ENCODE measurements around the gene SARNP.

The SARNP gene

DNA sequence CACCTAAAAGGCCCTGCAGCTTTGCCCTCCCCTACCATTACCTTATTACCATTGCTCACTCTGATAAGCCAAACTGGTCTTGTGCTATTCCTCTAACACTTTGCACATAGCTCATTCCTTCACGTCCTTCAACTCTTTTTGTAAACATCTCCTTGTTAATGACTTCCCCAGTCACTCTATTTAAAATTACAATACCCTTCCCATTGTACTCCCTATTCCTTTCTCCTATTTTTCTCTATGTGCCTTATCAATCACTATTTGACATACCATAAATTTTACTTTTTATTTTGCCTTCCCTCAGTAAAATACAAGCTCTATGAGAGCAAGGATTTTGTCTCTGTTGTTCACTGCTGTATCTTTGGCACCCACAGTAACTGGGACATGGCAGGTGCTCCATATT is 5.4 kb downstream of the SARNP start:
- DNase-seq (ENCODE audit: insufficient read length, low spot score) (no peak), FAIRE-seq (no peak)
- no peak for TF ChIP-seq POLR2A (IDR thresholded peaks at IDR 0.05; ENCODE audit: low read depth, low read length)
- TF ChIP-seq POLR2AphosphoS5 (IDR thresholded peaks at IDR 0.05; ENCODE audit: low read depth, low read length), result no peak
- no peak for TF ChIP-seq TAF1 (IDR thresholded peaks at IDR 0.05; ENCODE audit: low read depth, low read length)
- TF ChIP-seq POU2F2 (IDR thresholded peaks at IDR 0.05; ENCODE audit: low read depth, low read length), result no peak
- TF ChIP-seq SPI1 (IDR thresholded peaks at IDR 0.05; ENCODE audit: low read depth, low read length), result no peak

DNA sequence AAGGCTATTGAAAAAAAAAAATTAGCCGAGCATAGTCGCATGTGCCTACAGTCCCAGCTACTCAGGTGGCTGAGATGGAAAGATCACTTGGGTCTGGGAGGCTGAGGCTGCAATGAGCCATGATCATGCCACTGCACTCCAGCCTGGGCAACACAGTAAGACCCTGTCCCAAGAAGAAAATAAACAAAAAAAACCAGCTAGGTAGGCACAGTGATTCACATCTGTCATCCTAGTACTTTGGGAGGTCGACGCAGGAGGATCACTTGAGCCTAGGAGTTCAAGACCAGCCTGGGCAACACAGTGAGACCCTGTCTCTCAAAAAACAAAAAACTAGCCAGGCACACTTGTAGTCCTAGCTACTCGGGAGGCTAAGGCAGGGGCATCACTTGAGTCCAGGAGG is 8.2 kb downstream of the SARNP start:
- no peak for DNase-seq (ENCODE audit: insufficient read length, low spot score)
- TF ChIP-seq PAX5 (IDR thresholded peaks at IDR 0.05; ENCODE audit: insufficient read depth, low read length, severe bottlenecking) (no peak), POLR2AphosphoS5 (IDR thresholded peaks at IDR 0.05; ENCODE audit: low read depth, low read length) (no peak), SPI1 (IDR thresholded peaks at IDR 0.05; ENCODE audit: low read depth, low read length) (no peak), POU2F2 (IDR thresholded peaks at IDR 0.05; ENCODE audit: low read depth, low read length) (no peak), POLR2A (IDR thresholded peaks at IDR 0.05; ENCODE audit: low read depth, low read length) (no peak), TAF1 (IDR thresholded peaks at IDR 0.05; ENCODE audit: low read depth, low read length) (no peak)
- no peak for FAIRE-seq

DNA sequence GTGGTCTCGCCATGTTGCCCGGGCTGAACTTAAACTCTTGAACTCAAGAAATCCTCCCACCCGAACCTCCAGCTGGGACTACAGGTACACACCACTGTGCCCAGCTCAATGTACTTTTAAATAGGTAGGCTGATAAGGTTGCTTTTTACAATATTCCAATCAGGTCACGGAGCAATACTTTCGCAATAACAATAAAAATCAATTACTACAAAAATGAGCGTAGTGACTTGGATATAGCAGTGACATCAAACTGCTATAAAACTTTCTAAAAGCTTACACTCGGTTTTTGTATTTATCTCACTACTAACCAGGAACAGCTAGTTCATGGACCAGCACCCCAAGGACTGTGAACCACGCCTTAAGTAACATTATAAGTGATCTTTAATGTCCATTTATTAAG is 10.5 kb downstream of the SARNP start:
- no peak for TF ChIP-seq POLR2A (IDR thresholded peaks at IDR 0.05; ENCODE audit: low read depth, low read length)
- no peak for TF ChIP-seq POLR2AphosphoS5 (IDR thresholded peaks at IDR 0.05; ENCODE audit: low read depth, low read length)
- TF ChIP-seq PAX5 (IDR thresholded peaks at IDR 0.05; ENCODE audit: insufficient read depth, low read length, severe bottlenecking), result no peak
- no peak for TF ChIP-seq SPI1 (IDR thresholded peaks at IDR 0.05; ENCODE audit: low read depth, low read length)
- no peak for TF ChIP-seq POU2F2 (IDR thresholded peaks at IDR 0.05; ENCODE audit: low read depth, low read length)
- no peak for TF ChIP-seq TAF1 (IDR thresholded peaks at IDR 0.05; ENCODE audit: low read depth, low read length)
- FAIRE-seq (no peak), DNase-seq (ENCODE audit: insufficient read length, low spot score) (no peak)

DNA sequence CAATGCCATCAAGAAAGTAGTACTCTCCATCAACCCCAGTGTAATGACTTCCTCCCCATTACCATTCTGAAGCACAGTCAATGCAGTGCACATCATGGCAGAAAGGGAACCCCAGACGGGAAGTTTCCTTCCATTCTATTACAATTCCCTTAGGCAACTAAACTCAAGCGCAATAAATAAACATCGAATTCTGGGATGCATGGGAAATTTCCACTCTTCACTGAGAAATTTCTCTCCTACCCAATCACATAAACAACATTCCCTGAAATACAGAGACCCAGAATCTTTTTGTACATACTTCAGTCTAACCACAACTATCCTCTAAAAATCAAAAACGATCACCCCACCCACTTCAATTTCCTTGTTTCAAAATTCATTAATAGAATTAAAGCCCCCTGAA is 20.0 kb downstream of the SARNP start:
- no peak for FAIRE-seq
- no peak for DNase-seq (ENCODE audit: insufficient read length, low spot score)
- TF ChIP-seq SPI1 (IDR thresholded peaks at IDR 0.05; ENCODE audit: low read depth, low read length) (no peak), POLR2A (IDR thresholded peaks at IDR 0.05; ENCODE audit: low read depth, low read length) (no peak), PAX5 (IDR thresholded peaks at IDR 0.05; ENCODE audit: insufficient read depth, low read length, severe bottlenecking) (no peak), TAF1 (IDR thresholded peaks at IDR 0.05; ENCODE audit: low read depth, low read length) (no peak), POU2F2 (IDR thresholded peaks at IDR 0.05; ENCODE audit: low read depth, low read length) (no peak), POLR2AphosphoS5 (IDR thresholded peaks at IDR 0.05; ENCODE audit: low read depth, low read length) (no peak)

DNA sequence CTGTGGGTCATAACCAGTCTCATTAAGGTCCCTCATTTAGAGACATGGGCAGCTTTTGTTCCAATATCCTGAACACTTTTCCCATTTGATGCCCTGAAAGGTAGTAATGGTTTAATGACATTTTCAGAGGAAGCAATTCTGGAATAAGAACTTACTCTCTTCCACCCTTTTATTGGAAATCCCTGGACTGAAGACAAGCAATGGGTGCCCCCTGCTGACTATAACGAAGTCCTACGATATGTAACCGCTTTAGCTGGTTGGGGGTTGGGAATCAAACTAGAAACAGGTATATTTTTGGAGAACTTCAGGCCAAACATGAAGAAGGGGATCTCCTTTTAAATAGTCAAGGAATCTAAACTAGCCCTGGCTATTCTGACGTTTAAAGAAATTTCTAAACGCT is 20.5 kb downstream of the SARNP start:
- FAIRE-seq, result no peak
- no peak for DNase-seq (ENCODE audit: insufficient read length, low spot score)
- TF ChIP-seq POLR2A (IDR thresholded peaks at IDR 0.05; ENCODE audit: low read depth, low read length), result no peak
- no peak for TF ChIP-seq POLR2AphosphoS5 (IDR thresholded peaks at IDR 0.05; ENCODE audit: low read depth, low read length)
- TF ChIP-seq TAF1 (IDR thresholded peaks at IDR 0.05; ENCODE audit: low read depth, low read length), result no peak
- no peak for TF ChIP-seq SPI1 (IDR thresholded peaks at IDR 0.05; ENCODE audit: low read depth, low read length)

DNA sequence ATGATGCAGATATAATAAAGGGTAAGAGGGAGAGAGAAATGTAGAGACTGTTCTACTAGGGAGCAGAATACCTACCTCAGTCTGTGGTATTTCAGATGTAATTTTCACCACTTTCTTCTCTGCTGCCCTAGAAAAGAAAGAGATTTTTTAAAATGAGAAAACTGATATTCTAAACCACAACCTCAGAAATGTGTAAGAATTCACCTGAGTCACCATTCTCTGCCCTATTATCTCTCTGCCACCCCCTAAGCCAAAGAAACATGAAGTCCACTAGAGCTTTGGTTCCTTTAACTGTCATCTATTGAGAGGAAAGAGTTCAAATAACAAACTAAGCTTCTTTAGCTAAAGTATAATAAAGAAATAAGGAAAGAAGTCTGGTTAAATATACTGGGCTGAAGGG is 21.6 kb downstream of the SARNP start:
- no peak for DNase-seq (ENCODE audit: insufficient read length, low spot score)
- no peak for TF ChIP-seq TAF1 (IDR thresholded peaks at IDR 0.05; ENCODE audit: low read depth, low read length)
- TF ChIP-seq SPI1 (IDR thresholded peaks at IDR 0.05; ENCODE audit: low read depth, low read length), result no peak
- no peak for TF ChIP-seq POLR2AphosphoS5 (IDR thresholded peaks at IDR 0.05; ENCODE audit: low read depth, low read length)
- no peak for TF ChIP-seq POU2F2 (IDR thresholded peaks at IDR 0.05; ENCODE audit: low read depth, low read length)
- no peak for TF ChIP-seq POLR2A (IDR thresholded peaks at IDR 0.05; ENCODE audit: low read depth, low read length)
- TF ChIP-seq PAX5 (IDR thresholded peaks at IDR 0.05; ENCODE audit: insufficient read depth, low read length, severe bottlenecking), result no peak
- no peak for FAIRE-seq

DNA sequence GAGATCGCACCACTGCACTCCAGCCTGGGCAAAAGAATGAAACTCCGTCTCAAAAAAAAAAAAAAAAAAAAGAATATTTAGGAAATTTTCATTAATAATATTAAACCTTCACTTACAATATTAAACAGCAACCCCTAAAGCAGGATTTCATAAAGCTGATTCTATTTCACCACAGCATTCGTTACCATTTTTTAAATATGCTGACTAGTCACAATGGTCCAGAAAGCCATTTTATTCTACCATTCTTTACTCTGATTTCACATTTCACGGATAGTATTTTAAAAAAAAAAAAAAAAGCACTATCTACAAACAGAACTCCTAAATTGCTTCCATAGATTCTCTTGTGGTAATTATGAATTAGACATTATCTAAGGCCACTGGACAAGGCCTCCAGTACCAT is 27.6 kb downstream of the SARNP start:
- no peak for TF ChIP-seq POU2F2 (IDR thresholded peaks at IDR 0.05; ENCODE audit: low read depth, low read length)
- TF ChIP-seq POLR2A (IDR thresholded peaks at IDR 0.05; ENCODE audit: low read depth, low read length), result no peak
- no peak for TF ChIP-seq TAF1 (IDR thresholded peaks at IDR 0.05; ENCODE audit: low read depth, low read length)
- TF ChIP-seq POLR2AphosphoS5 (IDR thresholded peaks at IDR 0.05; ENCODE audit: low read depth, low read length), result no peak
- no peak for TF ChIP-seq SPI1 (IDR thresholded peaks at IDR 0.05; ENCODE audit: low read depth, low read length)
- no peak for TF ChIP-seq PAX5 (IDR thresholded peaks at IDR 0.05; ENCODE audit: insufficient read depth, low read length, severe bottlenecking)
- no peak for FAIRE-seq
- no peak for DNase-seq (ENCODE audit: insufficient read length, low spot score)

DNA sequence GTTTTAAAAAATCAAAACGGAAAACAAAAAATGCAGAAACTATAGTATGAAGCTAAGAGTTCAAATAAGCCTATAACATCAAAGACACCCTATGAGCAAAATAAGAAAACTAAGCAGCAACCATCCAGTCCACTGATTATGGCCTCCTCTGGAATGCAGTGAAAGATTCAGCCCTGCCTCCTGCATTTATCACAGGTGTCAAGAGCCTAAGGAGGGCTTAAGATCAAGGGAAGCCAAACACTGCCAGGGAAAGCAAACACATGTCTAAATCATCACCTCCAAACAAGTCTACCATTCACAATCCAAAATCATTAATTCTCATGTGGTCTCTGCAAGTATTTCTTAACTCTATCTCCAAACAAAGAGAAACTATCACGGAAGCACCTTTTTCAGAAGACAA is 28.4 kb downstream of the SARNP start:
- FAIRE-seq (no peak), DNase-seq (ENCODE audit: insufficient read length, low spot score) (no peak)
- TF ChIP-seq TAF1 (IDR thresholded peaks at IDR 0.05; ENCODE audit: low read depth, low read length), result no peak
- TF ChIP-seq POU2F2 (IDR thresholded peaks at IDR 0.05; ENCODE audit: low read depth, low read length), result no peak
- no peak for TF ChIP-seq POLR2AphosphoS5 (IDR thresholded peaks at IDR 0.05; ENCODE audit: low read depth, low read length)
- no peak for TF ChIP-seq PAX5 (IDR thresholded peaks at IDR 0.05; ENCODE audit: insufficient read depth, low read length, severe bottlenecking)
- TF ChIP-seq SPI1 (IDR thresholded peaks at IDR 0.05; ENCODE audit: low read depth, low read length), result no peak
- TF ChIP-seq POLR2A (IDR thresholded peaks at IDR 0.05; ENCODE audit: low read depth, low read length), result no peak

GRCh38 chr12:55788546-55788945 is 29.0 kb downstream of the SARNP start:
- no peak for TF ChIP-seq TAF1 (IDR thresholded peaks at IDR 0.05; ENCODE audit: low read depth, low read length)
- no peak for TF ChIP-seq POU2F2 (IDR thresholded peaks at IDR 0.05; ENCODE audit: low read depth, low read length)
- no peak for TF ChIP-seq PAX5 (IDR thresholded peaks at IDR 0.05; ENCODE audit: insufficient read depth, low read length, severe bottlenecking)
- no peak for TF ChIP-seq POLR2A (IDR thresholded peaks at IDR 0.05; ENCODE audit: low read depth, low read length)
- TF ChIP-seq POLR2AphosphoS5 (IDR thresholded peaks at IDR 0.05; ENCODE audit: low read depth, low read length), result no peak
- TF ChIP-seq SPI1 (IDR thresholded peaks at IDR 0.05; ENCODE audit: low read depth, low read length), result no peak
- DNase-seq (ENCODE audit: insufficient read length, low spot score), result no peak
- FAIRE-seq, result no peak

- no peak for FAIRE-seq
- DNase-seq (ENCODE audit: insufficient read length, low spot score), result no peak
- TF ChIP-seq POU2F2 (IDR thresholded peaks at IDR 0.05; ENCODE audit: low read depth, low read length), result no peak
- no peak for TF ChIP-seq POLR2A (IDR thresholded peaks at IDR 0.05; ENCODE audit: low read depth, low read length)
- TF ChIP-seq PAX5 (IDR thresholded peaks at IDR 0.05; ENCODE audit: insufficient read depth, low read length, severe bottlenecking), result no peak
- TF ChIP-seq POLR2AphosphoS5 (IDR thresholded peaks at IDR 0.05; ENCODE audit: low read depth, low read length), result no peak
- no peak for TF ChIP-seq TAF1 (IDR thresholded peaks at IDR 0.05; ENCODE audit: low read depth, low read length)
- no peak for TF ChIP-seq SPI1 (IDR thresholded peaks at IDR 0.05; ENCODE audit: low read depth, low read length)
These were observed 36.8 kb downstream of the SARNP start for GRCh38 chr12:55780685-55781084.
